ENCODE data around the gene SERTAD2. TPM values are rescaled to one million over a fixed set of nuclear protein-coding genes. Genes with fewer than 3 reads are reported as not detected.

Gene SERTAD2
- total RNA-seq, 1 experiment from 2014 or later: 4.1 TPM

GRCh38 chr2:64609227-64609941 lies 44.3 kb downstream of the SERTAD2 start:
- peak; percentile 42 for DNase-seq (ENCODE audit: low read depth)

- DNase-seq (ENCODE audit: low read depth): no peak
Measured at GRCh38 chr2:64608867-64609226, 44.9 kb downstream of the SERTAD2 start.

- DNase-seq (ENCODE audit: low read depth): no peak
Measured at GRCh38 chr2:64607381-64608304, 46.1 kb downstream of the SERTAD2 start.

GRCh38 chr2:64606479-64607363 lies 47.0 kb downstream of the SERTAD2 start:
- peak; percentile 53 for DNase-seq (ENCODE audit: low read depth)

GRCh38 chr2:64605991-64606478 lies 47.7 kb downstream of the SERTAD2 start:
- no peak for DNase-seq (ENCODE audit: low read depth)

GRCh38 chr2:64605026-64605471 lies 48.7 kb downstream of the SERTAD2 start:
- DNase-seq (ENCODE audit: low read depth): no peak

- DNase-seq (ENCODE audit: low read depth): no peak
Measured at GRCh38 chr2:64604155-64604554, 49.6 kb downstream of the SERTAD2 start.

GRCh38 chr2:64602436-64602835 lies 51.3 kb downstream of the SERTAD2 start:
- DNase-seq (ENCODE audit: low read depth): no peak

- DNase-seq (ENCODE audit: low read depth): no peak
Measured at GRCh38 chr2:64601785-64602391, 51.8 kb downstream of the SERTAD2 start.

- DNase-seq (ENCODE audit: low read depth): no peak
Measured at GRCh38 chr2:64601034-64601754, 52.5 kb downstream of the SERTAD2 start.

- DNase-seq (ENCODE audit: low read depth): no peak
Measured at GRCh38 chr2:64599469-64599868, 54.2 kb downstream of the SERTAD2 start.

GRCh38 chr2:64598226-64598625 lies 55.5 kb downstream of the SERTAD2 start:
- DNase-seq (ENCODE audit: low read depth): no peak

GRCh38 chr2:64595397-64596176 lies 58.1 kb downstream of the SERTAD2 start:
- peak; percentile 17 for DNase-seq (ENCODE audit: low read depth)

GRCh38 chr2:64594226-64594989 lies 59.3 kb downstream of the SERTAD2 start:
- no peak for DNase-seq (ENCODE audit: low read depth)

GRCh38 chr2:64593035-64593655 lies 60.6 kb downstream of the SERTAD2 start:
- no peak for DNase-seq (ENCODE audit: low read depth)

GRCh38 chr2:64591188-64591587 lies 62.5 kb downstream of the SERTAD2 start:
- no peak for DNase-seq (ENCODE audit: low read depth)

GRCh38 chr2:64587561-64587960 lies 66.2 kb downstream of the SERTAD2 start:
- no peak for DNase-seq (ENCODE audit: low read depth)

GRCh38 chr2:64586883-64587481 lies 66.7 kb downstream of the SERTAD2 start:
- no peak for DNase-seq (ENCODE audit: low read depth)
